Sciatic nerve (tissue), 2 donors: ENCODE results near the gene AGPAT2. TPM values are rescaled to one million over a fixed set of nuclear protein-coding genes. Genes with fewer than 3 reads are reported as not detected.
A peak's percentile ranks its signal among the peaks of the same experiment; 100 is the strongest.

ENCODE experiments used
- ATAC-seq: fragments of 200-7000 bp; cut with Tn5 transposase; one replicate; pipeline ENCODE4 v1.9.1; 2020; ENCODE audit warnings: mild to moderate bottlenecking, moderate library complexity
- DNase-seq: peaks from one replicate; pipeline ENCODE4 v3.0.0-alpha.2; 2020; ENCODE audit warnings: low spot score
- intact Hi-C: fragments of 100-400 bp; cut with DNase I; formaldehyde crosslinking; loops from one replicate; pipeline ENCODE4 v1.14.2; 2022
- microRNA-seq: library from miRNA; unstranded; fragments of <30 nt; microRNA quantifications from one replicate; pipeline ENCODE4 v1.2.0, GENCODE V29; 2020
- total RNA-seq: library from RNA; stranded (reverse); fragmentation: NEBNext Ultra II Directional; extraction: Animal tissue kit (Norgen Biotek cat#: 25700); gene quantifications from one replicate; pipeline ENCODE4 v1.2.1, GENCODE V29; 2021
- donor health status: DM: no; HTN: no; CAD: no.
- donor health status: DM: no; HTN: no; CAD: no.

AGPAT2 gene
- total RNA-seq, 1 donor from 2014 or later, result 33.9 TPM

- intact Hi-C loops, result no loop called here
- no peak for DNase-seq
- no peak for ATAC-seq
Observed at GRCh38 chr9:136623842-136624183, 63.4 kb downstream of the AGPAT2 start.

Small RNAs within 50 kb of the gene (microRNA-seq; reads per million reads assigned to microRNA genes)
- 90,565 reads per million, percentile 99 among the genes with 10 or more reads in this experiment for gene MIR126

Other genes with a start within 250 kb of the AGPAT2 start
- gene INPP5E, start 247.6 kb downstream of the AGPAT2 start, total RNA-seq, result 18.0 TPM
- gene SEC16A, start 204.4 kb downstream of the AGPAT2 start, total RNA-seq, result 52.2 TPM
- gene NOTCH1, start 141.4 kb downstream of the AGPAT2 start, total RNA-seq, result 84.2 TPM
- 242 TPM for gene EGFL7, start 24.5 kb downstream of the AGPAT2 start, total RNA-seq
- gene DIPK1B, start 25.1 kb upstream of the AGPAT2 start, total RNA-seq, result 11.6 TPM
- gene LCN10, start 55.5 kb upstream of the AGPAT2 start, total RNA-seq, result 5.5 TPM
- gene LCN6, start 61.1 kb upstream of the AGPAT2 start, total RNA-seq, result 7.0 TPM
- not detected for gene LCN8, start 70.8 kb upstream of the AGPAT2 start, total RNA-seq
- gene LCN15, start 77.1 kb upstream of the AGPAT2 start, total RNA-seq, result not detected
- 37.8 TPM for gene TMEM141, start 103.9 kb upstream of the AGPAT2 start, total RNA-seq
- gene CCDC183, start 108.9 kb upstream of the AGPAT2 start, total RNA-seq, result 2.5 TPM
- gene RABL6, start 120.5 kb upstream of the AGPAT2 start, total RNA-seq, result 46.9 TPM
- gene AJM1, start 155.0 kb upstream of the AGPAT2 start, total RNA-seq, result 3.1 TPM
- 76.4 TPM for gene PHPT1, start 162.0 kb upstream of the AGPAT2 start, total RNA-seq
- 3.0 TPM for gene MAMDC4, start 164.9 kb upstream of the AGPAT2 start, total RNA-seq
- gene EDF1, start 178.9 kb upstream of the AGPAT2 start, total RNA-seq, result 201 TPM
- gene TRAF2, start 199.1 kb upstream of the AGPAT2 start, total RNA-seq, result 17.0 TPM